ENCODE results near the gene TP53AIP1. TPM values are rescaled to one million over a fixed set of nuclear protein-coding genes. Genes with fewer than 3 reads are reported as not detected.
A peak's percentile ranks its signal among the peaks of the same experiment; 100 is the strongest.

Gene TP53AIP1
- total RNA-seq, 3 donors from 2014 or later: 0.25 to 0.55 (median 0.36) TPM

- H3K4me3 ChIP-seq: no peak overlapping the region
- no peaks in the 10 kb centered on the region for H3K4me1 ChIP-seq (ENCODE audit: low read depth)
- intact Hi-C loops (cut with DNase I, micrococcal nuclease): loop anchor here in 1 of 2 donors (5.0 kb wide), 1 partner anchor 82 kb away; no protein-coding TSS in a partner anchor
- no peak for ATAC-seq
- no peaks in the 10 kb centered on the region for H3K9me3 ChIP-seq
- no peak for TF ChIP-seq CTCF (IDR thresholded peaks at IDR 0.05)
- H3K36me3 ChIP-seq (ENCODE audit: low read depth): no peaks in the 10 kb centered on the region
- DNase-seq: no peak
These were observed 21.2 kb upstream of the TP53AIP1 start for GRCh38 chr11:128963744-128964325.

GRCh38 chr11:128962896-128963295 lies 20.2 kb upstream of the TP53AIP1 start:
- Histone ChIP-seq H3K4me1 (ENCODE audit: low read depth) (no peaks in the 10 kb centered on the region), H3K4me3 (no peak overlapping the region), H3K9me3 (no peaks in the 10 kb centered on the region), H3K36me3 (ENCODE audit: low read depth) (no peaks in the 10 kb centered on the region)
- intact Hi-C loops (cut with DNase I, micrococcal nuclease): loop anchor here in 1 of 2 donors (5.0 kb wide), 1 partner anchor 81 kb away; no protein-coding TSS in a partner anchor
- TF ChIP-seq CTCF (IDR thresholded peaks at IDR 0.05): no peak
- ATAC-seq: no peak
- DNase-seq: no peak

DNA sequence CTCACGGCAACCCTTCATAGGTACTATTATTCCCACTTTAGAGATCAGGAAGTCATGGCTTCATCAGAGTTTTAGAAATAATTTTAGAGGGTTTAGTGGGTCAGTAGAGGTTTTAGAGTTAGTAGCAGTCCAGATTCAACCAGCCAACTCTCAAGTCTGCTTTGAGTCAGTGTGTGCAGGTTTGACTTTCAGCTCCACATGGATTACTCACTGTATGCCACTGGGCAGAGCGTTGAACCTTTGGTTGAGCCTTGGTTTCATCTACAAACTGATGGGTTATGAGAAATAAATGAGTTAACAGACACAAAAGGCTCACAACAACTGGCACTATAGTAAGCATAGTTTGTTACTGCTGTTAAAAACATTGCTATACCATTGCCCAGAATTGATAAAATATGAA lies 19.0 kb upstream of the TP53AIP1 start:
- intact Hi-C loops (cut with DNase I, micrococcal nuclease): loop anchor here in 1 of 2 donors (5.0 kb wide), 1 partner anchor 79 kb away; no protein-coding TSS in a partner anchor
- Histone ChIP-seq H3K36me3 (ENCODE audit: low read depth) (no peaks in the 10 kb centered on the region), H3K4me3 (no peak overlapping the region), H3K4me1 (ENCODE audit: low read depth) (no peaks in the 10 kb centered on the region), H3K9me3 (no peaks in the 10 kb centered on the region)
- TF ChIP-seq CTCF (IDR thresholded peaks at IDR 0.05): no peak
- no peak for ATAC-seq
- DNase-seq: no peak

DNA sequence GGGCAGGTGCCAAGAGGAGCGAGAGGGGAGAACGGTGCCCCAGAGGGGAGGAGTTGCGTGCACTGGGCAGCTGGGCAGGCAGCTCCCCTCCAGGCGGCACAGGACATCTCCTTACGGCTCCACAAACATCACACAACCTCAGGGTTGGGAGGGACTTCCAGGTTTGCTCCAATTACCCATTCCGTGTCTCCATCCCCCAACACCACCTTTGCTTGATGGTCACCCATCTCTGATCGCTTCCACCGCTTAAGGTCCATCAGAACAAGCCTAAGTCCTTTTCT lies 14.5 kb upstream of the TP53AIP1 start:
- no peaks in the 10 kb centered on the region for H3K4me1 ChIP-seq (ENCODE audit: low read depth)
- H3K36me3 ChIP-seq (ENCODE audit: low read depth): no peaks in the 10 kb centered on the region
- TF ChIP-seq CTCF (IDR thresholded peaks at IDR 0.05): no peak
- intact Hi-C loops (cut with DNase I, micrococcal nuclease): loop anchor here in 1 of 2 donors (2.0 kb wide), 1 partner anchor 72 kb away; no protein-coding TSS in a partner anchor
- peak; percentile 17 for ATAC-seq
- H3K9me3 ChIP-seq: no peaks in the 10 kb centered on the region
- no peak for DNase-seq
- H3K4me3 ChIP-seq: no peak overlapping the region

DNA sequence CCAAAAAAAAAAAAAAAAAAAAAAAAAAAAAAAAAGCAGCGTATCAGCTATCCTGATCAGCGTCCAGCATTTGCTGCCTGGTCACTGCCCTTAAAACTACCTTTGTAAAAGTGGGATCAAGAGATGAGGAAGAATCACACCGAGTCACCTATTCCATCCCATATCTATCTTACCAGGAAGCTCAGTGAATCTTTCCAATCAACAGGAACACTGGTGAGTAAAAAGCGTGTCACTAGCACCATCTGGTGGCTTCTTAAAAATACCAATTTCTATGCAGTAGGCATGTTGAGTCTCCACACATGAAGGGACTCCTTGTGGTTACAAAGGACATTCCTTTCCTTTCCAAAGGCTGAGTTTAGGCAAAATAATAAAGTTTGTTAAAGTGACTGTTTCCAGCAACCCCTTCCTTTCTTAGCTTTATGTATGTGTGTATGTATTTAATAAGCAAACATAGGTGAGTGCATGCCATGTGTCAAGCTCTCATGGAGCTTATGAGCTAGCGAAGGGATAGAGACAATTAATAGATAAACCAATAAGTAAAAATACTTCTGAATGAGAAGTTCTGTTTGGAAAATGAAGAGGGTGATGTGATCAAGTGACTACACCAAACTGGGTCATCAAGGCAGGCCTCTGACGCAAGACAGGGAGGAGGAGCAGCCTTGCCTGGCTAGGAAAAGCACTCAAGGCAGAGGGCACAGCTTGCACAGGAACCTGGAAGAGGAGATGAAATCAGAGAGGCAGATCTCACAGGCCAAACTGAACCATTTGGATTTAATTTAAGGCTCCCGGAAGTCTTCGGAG lies 13.9 kb upstream of the TP53AIP1 start:
- intact Hi-C loops (cut with DNase I, micrococcal nuclease): loop anchor here in 1 of 2 donors (2.0 kb wide), 1 partner anchor 72 kb away; no protein-coding TSS in a partner anchor
- Histone ChIP-seq H3K9me3 (no peaks in the 10 kb centered on the region), H3K4me1 (ENCODE audit: low read depth) (no peaks in the 10 kb centered on the region), H3K4me3 (no peak overlapping the region), H3K36me3 (ENCODE audit: low read depth) (no peaks in the 10 kb centered on the region)
- DNase-seq: peak in 1 of 3 donors; percentile 70
- peak; percentile 46 for TF ChIP-seq CTCF (IDR thresholded peaks at IDR 0.05)
- peak; percentile 88 for ATAC-seq
